ENCODE results near the gene SECISBP2L. TPM values are rescaled to one million over a fixed set of nuclear protein-coding genes. Genes with fewer than 3 reads are reported as not detected.

Gene SECISBP2L
- total and polyA plus RNA-seq, 9 of the 15 experiments (the other 6 are each of a cell fraction or from before 2014, with no cell fraction given), result 0.55 to 14.1 (median 10.4) TPM

Small RNA genes lying within 50 kb of the gene (small RNA-seq; reads per million reads assigned to genes)
- not detected for gene RF00019

Other genes with a start within 250 kb of the SECISBP2L start
- 23.6 and 24.0 TPM in 2 replicates for gene CEP152, start 235.4 kb downstream of the SECISBP2L start, total RNA-seq (2014; rRNA removed)
- gene CEP152, start 235.4 kb downstream of the SECISBP2L start, total RNA-seq (2014; rRNA removed; fragmentation: Illumina TruSeq; extraction: Trizol), result 43.0 and 52.6 TPM in 2 replicates
- 36.2 and 41.1 TPM in 2 replicates for gene CEP152, start 235.4 kb downstream of the SECISBP2L start, total RNA-seq (2015; rRNA removed; fragmentation: Illumina TruSeq; extraction: Trizol)
- gene CEP152, start 235.4 kb downstream of the SECISBP2L start, total RNA-seq (2021), result 21.8 and 26.0 TPM in 2 replicates
- 8.1 and 9.9 TPM in 2 replicates for gene CEP152, start 235.4 kb downstream of the SECISBP2L start, polyA plus RNA-seq (2011; rRNA removed)
- 20.6 and 25.7 TPM in 2 replicates for gene CEP152, start 235.4 kb downstream of the SECISBP2L start, polyA plus RNA-seq (2014; fragmentation: Illumina TruSeq; extraction: Trizol)
- 10 to 100 TPM; 12.0 to 14.2 TPM for gene CEP152, start 235.4 kb downstream of the SECISBP2L start, polyA plus RNA-seq (2014; fragmentation: Nextera tagmentation; extraction: Ambion mirVana)
- gene CEP152, start 235.4 kb downstream of the SECISBP2L start, polyA plus RNA-seq (2014; rRNA removed), result 19.3 and 39.3 TPM in 2 replicates
- 167 and 170 TPM in 2 replicates for gene EID1, start 168.3 kb downstream of the SECISBP2L start, total RNA-seq (2014; rRNA removed)
- gene EID1, start 168.3 kb downstream of the SECISBP2L start, total RNA-seq (2014; rRNA removed; fragmentation: Illumina TruSeq; extraction: Trizol), result 136 and 159 TPM in 2 replicates
- 197 and 201 TPM in 2 replicates for gene EID1, start 168.3 kb downstream of the SECISBP2L start, total RNA-seq (2015; rRNA removed; fragmentation: Illumina TruSeq; extraction: Trizol)
- 124 and 143 TPM in 2 replicates for gene EID1, start 168.3 kb downstream of the SECISBP2L start, total RNA-seq (2021)
- 118 and 154 TPM in 2 replicates for gene EID1, start 168.3 kb downstream of the SECISBP2L start, polyA plus RNA-seq (2011; rRNA removed)
- gene EID1, start 168.3 kb downstream of the SECISBP2L start, polyA plus RNA-seq (2014; fragmentation: Illumina TruSeq; extraction: Trizol), result 134 and 176 TPM in 2 replicates
- gene EID1, start 168.3 kb downstream of the SECISBP2L start, polyA plus RNA-seq (2014; fragmentation: Nextera tagmentation; extraction: Ambion mirVana), result 10 to 100 TPM; 46.5 to 51.2 TPM
- 177 and 211 TPM in 2 replicates for gene EID1, start 168.3 kb downstream of the SECISBP2L start, polyA plus RNA-seq (2014; rRNA removed)
- 0.24 and 0.73 TPM in 2 replicates for gene SHC4, start 82.5 kb downstream of the SECISBP2L start, total RNA-seq (2014; rRNA removed)
- gene SHC4, start 82.5 kb downstream of the SECISBP2L start, total RNA-seq (2014; rRNA removed; fragmentation: Illumina TruSeq; extraction: Trizol), result 0.55 and 0.89 TPM in 2 replicates
- 0.45 and 0.69 TPM in 2 replicates for gene SHC4, start 82.5 kb downstream of the SECISBP2L start, total RNA-seq (2015; rRNA removed; fragmentation: Illumina TruSeq; extraction: Trizol)
- gene SHC4, start 82.5 kb downstream of the SECISBP2L start, total RNA-seq (2021), result 0.40 and 0.51 TPM in 2 replicates
- gene SHC4, start 82.5 kb downstream of the SECISBP2L start, polyA plus RNA-seq (2011; rRNA removed), result 1.2 and 1.6 TPM in 2 replicates
- gene SHC4, start 82.5 kb downstream of the SECISBP2L start, polyA plus RNA-seq (2014; fragmentation: Illumina TruSeq; extraction: Trizol), result 0.43 and 0.89 TPM in 2 replicates
- gene SHC4, start 82.5 kb downstream of the SECISBP2L start, polyA plus RNA-seq (2014; fragmentation: Nextera tagmentation; extraction: Ambion mirVana), result 1 to 10 TPM in 1 of 2 experiments, under 1 TPM in 1; 0.67 to 1.0 TPM
- gene SHC4, start 82.5 kb downstream of the SECISBP2L start, polyA plus RNA-seq (2014; rRNA removed), result 0.52 and 1.1 TPM in 2 replicates
- 38.5 and 66.4 TPM in 2 replicates for gene COPS2, start 109.2 kb upstream of the SECISBP2L start, total RNA-seq (2014; rRNA removed)
- 154 and 187 TPM in 2 replicates for gene COPS2, start 109.2 kb upstream of the SECISBP2L start, total RNA-seq (2014; rRNA removed; fragmentation: Illumina TruSeq; extraction: Trizol)
- 122 and 138 TPM in 2 replicates for gene COPS2, start 109.2 kb upstream of the SECISBP2L start, total RNA-seq (2015; rRNA removed; fragmentation: Illumina TruSeq; extraction: Trizol)
- gene COPS2, start 109.2 kb upstream of the SECISBP2L start, total RNA-seq (2021), result 106 and 107 TPM in 2 replicates
- gene COPS2, start 109.2 kb upstream of the SECISBP2L start, polyA plus RNA-seq (2011; rRNA removed), result 81.9 and 119 TPM in 2 replicates
- 120 and 151 TPM in 2 replicates for gene COPS2, start 109.2 kb upstream of the SECISBP2L start, polyA plus RNA-seq (2014; fragmentation: Illumina TruSeq; extraction: Trizol)
- 100 to 1,000 TPM; 105 to 117 TPM for gene COPS2, start 109.2 kb upstream of the SECISBP2L start, polyA plus RNA-seq (2014; fragmentation: Nextera tagmentation; extraction: Ambion mirVana)
- gene COPS2, start 109.2 kb upstream of the SECISBP2L start, polyA plus RNA-seq (2014; rRNA removed), result 111 and 113 TPM in 2 replicates
- 42.4 and 54.4 TPM in 2 replicates for gene GALK2, start 123.8 kb upstream of the SECISBP2L start, total RNA-seq (2014; rRNA removed)
- gene GALK2, start 123.8 kb upstream of the SECISBP2L start, total RNA-seq (2014; rRNA removed; fragmentation: Illumina TruSeq; extraction: Trizol), result 55.7 and 56.9 TPM in 2 replicates
- 48.1 and 50.7 TPM in 2 replicates for gene GALK2, start 123.8 kb upstream of the SECISBP2L start, total RNA-seq (2015; rRNA removed; fragmentation: Illumina TruSeq; extraction: Trizol)
- 41.8 and 42.2 TPM in 2 replicates for gene GALK2, start 123.8 kb upstream of the SECISBP2L start, total RNA-seq (2021)
- 39.0 and 55.4 TPM in 2 replicates for gene GALK2, start 123.8 kb upstream of the SECISBP2L start, polyA plus RNA-seq (2011; rRNA removed)
- gene GALK2, start 123.8 kb upstream of the SECISBP2L start, polyA plus RNA-seq (2014; fragmentation: Illumina TruSeq; extraction: Trizol), result 31.1 and 36.2 TPM in 2 replicates
- 10 to 100 TPM; 81.6 to 82.0 TPM for gene GALK2, start 123.8 kb upstream of the SECISBP2L start, polyA plus RNA-seq (2014; fragmentation: Nextera tagmentation; extraction: Ambion mirVana)
- gene GALK2, start 123.8 kb upstream of the SECISBP2L start, polyA plus RNA-seq (2014; rRNA removed), result 32.8 and 37.8 TPM in 2 replicates